ENCODE measurements around the gene RPS6KB1. TPM values are rescaled to one million over a fixed set of nuclear protein-coding genes. Genes with fewer than 3 reads are reported as not detected.
"Not testable (repeated sequence)": the region's sequence is repeated elsewhere in the genome, so short reads cannot be mapped to it uniquely, and the experiment has no call there.

The RPS6KB1 gene
- total RNA-seq, 1 experiment from 2014 or later = 75.7 TPM

DNA sequence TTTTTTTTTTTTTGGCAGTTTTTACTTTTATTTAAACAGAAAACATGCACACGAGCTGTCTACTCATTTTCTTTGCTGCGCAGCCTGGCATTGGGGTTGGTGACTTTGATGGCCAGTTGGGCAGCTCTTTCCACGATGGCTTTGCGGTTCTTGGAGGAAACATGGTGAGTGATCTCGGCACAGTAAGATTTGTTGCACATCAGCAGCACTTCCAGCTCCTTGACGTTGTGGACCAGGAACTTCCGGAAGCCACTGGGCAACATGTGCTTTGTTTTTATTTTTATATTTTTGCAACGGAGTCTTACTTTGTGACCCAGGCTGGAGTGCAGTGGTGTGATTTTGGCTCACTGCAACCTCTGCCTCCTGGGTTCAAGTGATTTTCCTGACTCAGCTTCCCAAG lies 80.6 kb downstream of the RPS6KB1 start:
- H3K27me3 ChIP-seq (ENCODE audit: insufficient read depth, low read length); intact Hi-C loops (cut with micrococcal nuclease); H3K9me3 ChIP-seq (ENCODE audit: control insufficient read depth in 1 of 2, insufficient read depth in 1 of 2, low read depth in 1 of 2, low read length in 2 of 2); ATAC-seq; POLR2A ChIA-PET; H3K9me2 ChIP-seq (ENCODE audit: insufficient read depth); H3K4me2 ChIP-seq (ENCODE audit: low read length); RAD21 ChIA-PET (ENCODE audit: low non-redundant PET in 1 of 2, low total read pairs in 2 of 2, uncharacterized antibody in 2 of 2, unreplicated experiment in 2 of 2); H4K20me1 ChIP-seq (ENCODE audit: insufficient read depth); H3K79me2 ChIP-seq (ENCODE audit: insufficient read depth, low read length); H3K4me3 ChIP-seq (replicated peaks in 1 of 2; ENCODE audit: low read depth in 1 of 2, low read length in 2 of 2); H3K27ac ChIP-seq (ENCODE audit: low read depth, low read length); H3K9ac ChIP-seq (ENCODE audit: low read length); H3K36me3 ChIP-seq (ENCODE audit: control insufficient read depth in 1 of 2, insufficient read depth in 2 of 2, low read length in 2 of 2); H3K4me1 ChIP-seq (ENCODE audit: control insufficient read depth in 1 of 2, insufficient read depth in 2 of 2, low read length in 2 of 2); BruUV-seq (replicated peaks); DNase-seq (ENCODE audit: low read depth, low spot score); H2AFZ ChIP-seq (ENCODE audit: low read depth, low read length, poor library complexity, severe bottlenecking); CTCF ChIA-PET: not testable (repeated sequence)

DNA sequence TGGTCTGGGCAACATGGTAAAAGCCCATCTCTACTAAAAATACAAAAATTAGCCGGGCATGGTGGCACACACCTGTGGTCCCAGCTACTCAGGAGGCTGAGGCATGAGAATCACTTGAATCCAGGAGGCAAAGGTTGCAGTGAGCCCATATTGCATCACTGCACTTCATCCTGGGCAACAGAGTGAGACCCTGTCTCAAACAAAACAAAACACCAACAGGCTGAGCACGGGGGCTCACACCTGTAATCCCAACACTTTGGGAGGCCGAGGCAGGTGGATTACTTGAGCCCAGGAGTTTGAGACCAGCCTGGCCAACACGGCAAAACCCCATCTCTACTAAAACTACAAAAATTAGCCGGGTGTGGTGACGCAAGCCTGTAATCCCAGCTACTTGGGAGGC lies 82.2 kb downstream of the RPS6KB1 start:
- H3K4me3 ChIP-seq (replicated peaks in 1 of 2; ENCODE audit: low read depth in 1 of 2, low read length in 2 of 2); CTCF ChIA-PET; H4K20me1 ChIP-seq (ENCODE audit: insufficient read depth); H3K4me2 ChIP-seq (ENCODE audit: low read length); DNase-seq (ENCODE audit: low read depth, low spot score); H3K36me3 ChIP-seq (ENCODE audit: control insufficient read depth in 1 of 2, insufficient read depth in 2 of 2, low read length in 2 of 2); H3K27ac ChIP-seq (ENCODE audit: low read depth, low read length); BruUV-seq (replicated peaks); H3K4me1 ChIP-seq (ENCODE audit: control insufficient read depth in 1 of 2, insufficient read depth in 2 of 2, low read length in 2 of 2); POLR2A ChIA-PET; H3K9me2 ChIP-seq (ENCODE audit: insufficient read depth); H3K79me2 ChIP-seq (ENCODE audit: insufficient read depth, low read length); intact Hi-C loops (cut with micrococcal nuclease); H3K9me3 ChIP-seq (ENCODE audit: control insufficient read depth in 1 of 2, insufficient read depth in 1 of 2, low read depth in 1 of 2, low read length in 2 of 2); RAD21 ChIA-PET (ENCODE audit: low non-redundant PET in 1 of 2, low total read pairs in 2 of 2, uncharacterized antibody in 2 of 2, unreplicated experiment in 2 of 2); H3K27me3 ChIP-seq (ENCODE audit: insufficient read depth, low read length); H2AFZ ChIP-seq (ENCODE audit: low read depth, low read length, poor library complexity, severe bottlenecking); ATAC-seq; H3K9ac ChIP-seq (ENCODE audit: low read length): not testable (repeated sequence)

DNA sequence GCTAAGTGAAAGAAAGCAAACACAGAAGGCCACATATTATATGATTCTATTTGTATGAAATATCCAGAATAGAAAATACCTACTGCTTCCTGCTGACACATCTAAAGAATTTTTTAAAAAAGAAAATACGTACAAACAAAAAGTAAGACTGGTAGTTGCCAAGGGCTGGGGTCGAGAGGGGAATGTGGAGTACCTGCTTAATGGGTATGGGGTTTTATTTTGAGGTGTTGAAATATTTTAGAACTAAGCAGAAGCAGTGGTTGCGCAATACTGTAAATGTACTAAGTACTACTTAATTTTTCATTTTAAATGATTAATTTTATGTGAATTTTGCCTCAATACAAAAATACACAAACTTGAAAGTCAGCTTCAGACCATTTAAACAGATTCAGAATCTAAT lies 103.7 kb downstream of the RPS6KB1 start:
- CTCF ChIA-PET; BruUV-seq (replicated peaks); H3K36me3 ChIP-seq (ENCODE audit: control insufficient read depth in 1 of 2, insufficient read depth in 2 of 2, low read length in 2 of 2); H4K20me1 ChIP-seq (ENCODE audit: insufficient read depth); H3K79me2 ChIP-seq (ENCODE audit: insufficient read depth, low read length); H3K9ac ChIP-seq (ENCODE audit: low read length); H2AFZ ChIP-seq (ENCODE audit: low read depth, low read length, poor library complexity, severe bottlenecking); H3K4me1 ChIP-seq (ENCODE audit: control insufficient read depth in 1 of 2, insufficient read depth in 2 of 2, low read length in 2 of 2); H3K27ac ChIP-seq (ENCODE audit: low read depth, low read length); H3K27me3 ChIP-seq (ENCODE audit: insufficient read depth, low read length); H3K9me3 ChIP-seq (ENCODE audit: control insufficient read depth in 1 of 2, insufficient read depth in 1 of 2, low read depth in 1 of 2, low read length in 2 of 2); POLR2A ChIA-PET; RAD21 ChIA-PET (ENCODE audit: low non-redundant PET in 1 of 2, low total read pairs in 2 of 2, uncharacterized antibody in 2 of 2, unreplicated experiment in 2 of 2); H3K4me2 ChIP-seq (ENCODE audit: low read length); H3K9me2 ChIP-seq (ENCODE audit: insufficient read depth); intact Hi-C loops (cut with micrococcal nuclease); ATAC-seq; H3K4me3 ChIP-seq (replicated peaks in 1 of 2; ENCODE audit: low read depth in 1 of 2, low read length in 2 of 2); DNase-seq (ENCODE audit: low read depth, low spot score): not testable (repeated sequence)

Other genes starting within 250 kb of the RPS6KB1 start
- 59.6 TPM for gene PTRH2, start 185.7 kb upstream of the RPS6KB1 start, total RNA-seq (2021; ENCODE audit: unreplicated experiment)
- 366 TPM for gene VMP1, start 185.5 kb upstream of the RPS6KB1 start, total RNA-seq (2021; ENCODE audit: unreplicated experiment)
- 13.0 TPM for gene TUBD1, start 178 bp upstream of the RPS6KB1 start, total RNA-seq (2021; ENCODE audit: unreplicated experiment)
- 24.2 TPM for gene RNFT1, start 71.6 kb downstream of the RPS6KB1 start, total RNA-seq (2021; ENCODE audit: unreplicated experiment)
- 39.0 TPM for gene HEATR6, start 185.8 kb downstream of the RPS6KB1 start, total RNA-seq (2021; ENCODE audit: unreplicated experiment)